Neural cell (in vitro differentiated cells): ENCODE data around the gene KRT10. TPM values are rescaled to one million over a fixed set of nuclear protein-coding genes. Genes with fewer than 3 reads are reported as not detected.

Experiments
- H2AFZ ChIP-seq: fragments of 200-600, 300-800 bp; sonication (generic), shearing (Covaris generic); 2 replicates; pipeline ENCODE4 v1.6.0; 2014; ENCODE audit warnings: low read depth, mild to moderate bottlenecking, antibody characterized with exemption, low read length, moderate library complexity
- H3F3A ChIP-seq: fragments of 200-600 bp; shearing (Covaris generic); 2 replicates; pipeline ENCODE4 v1.6.1; 2016; ENCODE audit warnings: mild to moderate bottlenecking, moderate library complexity, mixed read lengths, antibody characterized with exemption, low read length; ENCODE audit not compliant: insufficient read depth, poor library complexity, severe bottlenecking
- H3K27ac ChIP-seq: fragments of 200-600, 300-800 bp; sonication (generic), shearing (Covaris generic); 2 replicates; pipeline ENCODE4 v1.5.1; 2014; ENCODE audit warnings: mild to moderate bottlenecking, low read length, moderate library complexity
- H3K27me3 ChIP-seq: fragments of 300-800, 200-600 bp; sonication (generic), shearing (Covaris generic); 2 replicates; pipeline ENCODE4 v1.6.0; 2014; ENCODE audit warnings: mild to moderate bottlenecking, low read depth, low read length, moderate library complexity; ENCODE audit not compliant: insufficient read depth
- H3K36me3 ChIP-seq: fragments of 300-800, 200-600 bp; sonication (generic), shearing (Covaris generic); 2 replicates; pipeline ENCODE4 v1.5.1; 2014; ENCODE audit warnings: mild to moderate bottlenecking, antibody characterized with exemption, low read length, moderate library complexity; ENCODE audit not compliant: insufficient read depth
- H3K4me2 ChIP-seq: fragments of 300-800, 200-600 bp; sonication (generic), shearing (Covaris generic); 2 replicates; pipeline ENCODE4 v1.6.0; 2014; ENCODE audit warnings: mild to moderate bottlenecking, low read length
- H3K4me3 ChIP-seq: fragments of 300-800, 200-600 bp; sonication (generic), shearing (Covaris generic); 2 replicates; pipeline ENCODE4 v1.5.1; 2014; ENCODE audit warnings: mild to moderate bottlenecking, low read length, moderate library complexity
- H3K79me2 ChIP-seq: fragments of 200-600 bp; shearing (Covaris generic); replicated peaks from 2 replicates; pipeline ENCODE4 v1.6.0; 2014; ENCODE audit warnings: mild to moderate bottlenecking, low read length, moderate library complexity; ENCODE audit not compliant: insufficient read depth
- H3K9ac ChIP-seq: fragments of 300-800, 200-600 bp; sonication (generic), shearing (Covaris generic); 2 replicates; pipeline ENCODE4 v1.6.1; 2016; ENCODE audit warnings: mild to moderate bottlenecking, low read length, mixed read lengths
- H3K9me2 ChIP-seq: fragments of 200-600 bp; shearing (Covaris generic); 2 replicates; pipeline ENCODE4 v1.6.1; 2016; ENCODE audit warnings: mild to moderate bottlenecking, low read length, mixed read lengths; ENCODE audit not compliant: insufficient read depth
- H3K9me3 ChIP-seq: fragments of 200-600, 300-800 bp; sonication (generic), shearing (Covaris generic); 2 replicates; pipeline ENCODE4 v1.6.1; 2016; ENCODE audit warnings: mild to moderate bottlenecking, mixed run types, low read length, moderate library complexity, mixed read lengths
- H4K20me1 ChIP-seq: fragments of 200-600 bp; shearing (Covaris generic); 2 replicates; pipeline ENCODE4 v1.6.1; 2016; ENCODE audit warnings: mild to moderate bottlenecking, mixed run types; ENCODE audit not compliant: insufficient read depth
- EP300 ChIP-seq: fragments of 450-650 bp; conservative IDR thresholded peaks from 2 replicates; pipeline ENCODE4 v1.6.1; 2014; ENCODE audit warnings: antibody characterized with exemption, mild to moderate bottlenecking, moderate library complexity; ENCODE audit not compliant: poor library complexity, severe bottlenecking
- EZH2 ChIP-seq: fragments of 200-600, 300-800 bp; shearing (Covaris generic), sonication (generic); IDR thresholded peaks from 2 replicates; pipeline ENCODE4 v1.6.1; 2014; ENCODE audit warnings: antibody characterized with exemption, low read length, borderline replicate concordance, mild to moderate bottlenecking; ENCODE audit not compliant: insufficient read depth, poor library complexity, severe bottlenecking
- MXI1 ChIP-seq: fragments of 450-650 bp; conservative IDR thresholded peaks from 2 replicates; pipeline ENCODE4 v1.6.1; 2014; ENCODE audit warnings: antibody characterized with exemption, mild to moderate bottlenecking; ENCODE audit not compliant: poor library complexity, severe bottlenecking
- POLR2AphosphoS5 ChIP-seq: IDR thresholded peaks from 2 replicates; pipeline ENCODE4 v1.6.1; 2012
- RAD21 ChIP-seq: fragments of 450-650 bp; conservative IDR thresholded peaks from 2 replicates; pipeline ENCODE4 v1.6.1; 2014; ENCODE audit warnings: antibody characterized with exemption, mild to moderate bottlenecking, moderate library complexity
- SMC3 ChIP-seq: fragments of 450-650 bp; conservative IDR thresholded peaks from 2 replicates; pipeline ENCODE4 v1.6.1; 2014; ENCODE audit warnings: antibody characterized with exemption, mild to moderate bottlenecking, moderate library complexity; ENCODE audit not compliant: poor library complexity
- TAF1 ChIP-seq: IDR thresholded peaks from 2 replicates; pipeline ENCODE4 v1.6.1; 2012; ENCODE audit warnings: low read depth
- polyA plus RNA-seq: library from polyadenylated mRNA; depleted of rRNA; stranded (reverse); fragments of >200 nt; gene quantifications from 2 replicates; pipeline ENCODE4 v1.2.3, GENCODE V29; 2014
- TF ChIP-seq, protein P1 (sequence below): fragments of 450-650 bp; IDR thresholded peaks from 2 replicates; pipeline ENCODE4 v1.5.1; 2014; ENCODE audit warnings: antibody characterized with exemption, mild to moderate bottlenecking, moderate library complexity; ENCODE audit not compliant: poor library complexity, severe bottlenecking
- TF ChIP-seq, protein P2 (sequence below): IDR thresholded peaks from 2 replicates; pipeline ENCODE4 v1.6.1; 2012; ENCODE audit warnings: borderline replicate concordance

KRT10 gene
- polyA plus RNA-seq, 1 donor from 2014 or later, result 54.2 TPM

DNA sequence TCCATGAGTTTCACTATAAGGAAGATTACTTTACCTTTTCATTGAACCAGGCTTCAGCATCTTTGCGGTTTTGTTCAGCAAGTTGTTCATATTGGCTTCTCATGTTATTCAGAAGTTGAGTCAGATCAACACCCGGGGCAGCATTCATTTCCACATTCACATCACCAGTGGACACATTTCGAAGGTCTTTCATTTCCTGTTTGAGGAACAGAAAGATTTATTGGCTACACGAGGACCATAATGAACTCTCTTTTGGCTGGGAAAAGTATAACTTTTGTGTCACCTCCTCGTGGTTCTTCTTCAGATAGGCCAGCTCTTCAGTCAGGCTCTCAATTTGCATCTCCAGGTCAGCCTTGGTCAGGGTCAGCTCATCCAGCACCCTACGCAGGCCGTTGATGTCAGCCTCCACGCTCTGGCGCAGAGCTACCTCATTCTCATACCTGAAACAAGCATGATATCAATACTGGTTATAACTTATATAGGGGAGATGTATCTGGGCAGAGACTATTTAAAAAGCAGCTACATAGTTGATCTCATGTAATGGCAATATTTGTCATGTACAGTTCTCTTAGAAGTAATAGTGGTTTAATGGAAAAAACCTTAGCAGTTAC is 2.1 kb downstream of the KRT10 start:
- no peak overlapping the region for H3K9ac ChIP-seq
- H3K4me2 ChIP-seq, result peak overlapping the region; percentile 92
- H4K20me1 ChIP-seq, result no peaks in the 10 kb centered on the region
- no peak overlapping the region for H2AFZ ChIP-seq
- no peaks in the 10 kb centered on the region for H3K9me3 ChIP-seq
- no peaks in the 10 kb centered on the region for H3K27me3 ChIP-seq
- H3K27ac ChIP-seq, result no peak overlapping the region
- H3K9me2 ChIP-seq, result no peaks in the 10 kb centered on the region
- no peak for TF ChIP-seq SMC3
- TF ChIP-seq RAD21, result no peak
- no peak for TF ChIP-seq MXI1
- no peak for TF ChIP-seq EP300
- TF ChIP-seq EZH2, result no peak
- TF ChIP-seq TAF1, result no peak
- TF ChIP-seq, protein P1, sequence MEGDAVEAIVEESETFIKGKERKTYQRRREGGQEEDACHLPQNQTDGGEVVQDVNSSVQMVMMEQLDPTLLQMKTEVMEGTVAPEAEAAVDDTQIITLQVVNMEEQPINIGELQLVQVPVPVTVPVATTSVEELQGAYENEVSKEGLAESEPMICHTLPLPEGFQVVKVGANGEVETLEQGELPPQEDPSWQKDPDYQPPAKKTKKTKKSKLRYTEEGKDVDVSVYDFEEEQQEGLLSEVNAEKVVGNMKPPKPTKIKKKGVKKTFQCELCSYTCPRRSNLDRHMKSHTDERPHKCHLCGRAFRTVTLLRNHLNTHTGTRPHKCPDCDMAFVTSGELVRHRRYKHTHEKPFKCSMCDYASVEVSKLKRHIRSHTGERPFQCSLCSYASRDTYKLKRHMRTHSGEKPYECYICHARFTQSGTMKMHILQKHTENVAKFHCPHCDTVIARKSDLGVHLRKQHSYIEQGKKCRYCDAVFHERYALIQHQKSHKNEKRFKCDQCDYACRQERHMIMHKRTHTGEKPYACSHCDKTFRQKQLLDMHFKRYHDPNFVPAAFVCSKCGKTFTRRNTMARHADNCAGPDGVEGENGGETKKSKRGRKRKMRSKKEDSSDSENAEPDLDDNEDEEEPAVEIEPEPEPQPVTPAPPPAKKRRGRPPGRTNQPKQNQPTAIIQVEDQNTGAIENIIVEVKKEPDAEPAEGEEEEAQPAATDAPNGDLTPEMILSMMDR, result no peak
- TF ChIP-seq, protein P2, sequence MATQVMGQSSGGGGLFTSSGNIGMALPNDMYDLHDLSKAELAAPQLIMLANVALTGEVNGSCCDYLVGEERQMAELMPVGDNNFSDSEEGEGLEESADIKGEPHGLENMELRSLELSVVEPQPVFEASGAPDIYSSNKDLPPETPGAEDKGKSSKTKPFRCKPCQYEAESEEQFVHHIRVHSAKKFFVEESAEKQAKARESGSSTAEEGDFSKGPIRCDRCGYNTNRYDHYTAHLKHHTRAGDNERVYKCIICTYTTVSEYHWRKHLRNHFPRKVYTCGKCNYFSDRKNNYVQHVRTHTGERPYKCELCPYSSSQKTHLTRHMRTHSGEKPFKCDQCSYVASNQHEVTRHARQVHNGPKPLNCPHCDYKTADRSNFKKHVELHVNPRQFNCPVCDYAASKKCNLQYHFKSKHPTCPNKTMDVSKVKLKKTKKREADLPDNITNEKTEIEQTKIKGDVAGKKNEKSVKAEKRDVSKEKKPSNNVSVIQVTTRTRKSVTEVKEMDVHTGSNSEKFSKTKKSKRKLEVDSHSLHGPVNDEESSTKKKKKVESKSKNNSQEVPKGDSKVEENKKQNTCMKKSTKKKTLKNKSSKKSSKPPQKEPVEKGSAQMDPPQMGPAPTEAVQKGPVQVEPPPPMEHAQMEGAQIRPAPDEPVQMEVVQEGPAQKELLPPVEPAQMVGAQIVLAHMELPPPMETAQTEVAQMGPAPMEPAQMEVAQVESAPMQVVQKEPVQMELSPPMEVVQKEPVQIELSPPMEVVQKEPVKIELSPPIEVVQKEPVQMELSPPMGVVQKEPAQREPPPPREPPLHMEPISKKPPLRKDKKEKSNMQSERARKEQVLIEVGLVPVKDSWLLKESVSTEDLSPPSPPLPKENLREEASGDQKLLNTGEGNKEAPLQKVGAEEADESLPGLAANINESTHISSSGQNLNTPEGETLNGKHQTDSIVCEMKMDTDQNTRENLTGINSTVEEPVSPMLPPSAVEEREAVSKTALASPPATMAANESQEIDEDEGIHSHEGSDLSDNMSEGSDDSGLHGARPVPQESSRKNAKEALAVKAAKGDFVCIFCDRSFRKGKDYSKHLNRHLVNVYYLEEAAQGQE, result no peak
- TF ChIP-seq POLR2AphosphoS5, result no peak
- peaks cover 6% of the 10 kb centered on the region for H3K79me2 ChIP-seq
- H3F3A ChIP-seq, result no peaks in the 10 kb centered on the region
- H3K36me3 ChIP-seq, result no peaks in the 10 kb centered on the region
- peak overlapping the region; percentile 78 for H3K4me3 ChIP-seq

DNA sequence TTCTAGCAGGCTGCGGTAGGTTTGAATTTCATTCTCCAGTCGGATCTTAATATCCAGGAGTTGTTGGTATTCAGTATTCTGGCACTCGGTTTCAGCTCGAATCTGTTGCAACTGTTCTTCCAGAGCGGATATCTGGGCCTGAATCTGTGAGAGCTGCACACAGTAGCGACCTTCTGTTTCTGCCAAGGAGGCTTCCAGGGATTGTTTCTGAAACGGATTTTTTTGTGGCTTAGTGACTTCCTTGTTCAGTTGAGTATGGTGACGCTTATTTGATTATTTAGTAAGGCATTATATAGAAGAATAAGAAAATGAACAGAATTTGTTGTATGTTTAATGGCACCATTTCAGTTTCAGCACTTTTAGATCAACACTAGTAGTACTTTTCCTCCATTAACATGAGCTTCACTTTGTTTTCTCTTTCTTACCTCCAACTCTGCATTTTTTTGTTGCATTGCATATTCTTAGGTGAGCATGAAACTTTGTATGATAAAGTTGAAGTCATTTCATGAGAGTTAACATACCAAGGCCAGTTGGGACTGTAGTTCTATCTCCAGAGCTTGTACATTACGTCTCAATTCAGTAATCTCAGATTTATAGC is 2.8 kb downstream of the KRT10 start:
- no peaks in the 10 kb centered on the region for H3K27me3 ChIP-seq
- no peaks in the 10 kb centered on the region for H3K36me3 ChIP-seq
- H3K9me2 ChIP-seq, result no peaks in the 10 kb centered on the region
- H3K4me2 ChIP-seq, result peak overlapping the region; percentile 92
- peak overlapping the region; percentile 99 for H2AFZ ChIP-seq
- H3F3A ChIP-seq, result no peaks in the 10 kb centered on the region
- peak overlapping the region; percentile 78 for H3K4me3 ChIP-seq
- H4K20me1 ChIP-seq, result no peaks in the 10 kb centered on the region
- no peaks in the 10 kb centered on the region for H3K9me3 ChIP-seq
- no peak for TF ChIP-seq EZH2
- no peak for TF ChIP-seq MXI1
- no peak for TF ChIP-seq SMC3
- TF ChIP-seq RAD21, result no peak
- TF ChIP-seq, protein P1, result no peak
- TF ChIP-seq, protein P2, result no peak
- no peak for TF ChIP-seq TAF1
- TF ChIP-seq POLR2AphosphoS5, result no peak
- TF ChIP-seq EP300, result no peak
- H3K79me2 ChIP-seq, result peaks cover 6% of the 10 kb centered on the region
- peak overlapping the region; percentile 88 for H3K27ac ChIP-seq
- H3K9ac ChIP-seq, result peak overlapping the region; percentile 71
